HL-60 (cell line): Measurements from ENCODE around the gene PRODH2.

ENCODE experiments used
- DNase-seq, 2 experiments: peaks; one replicate each; pipeline ENCODE4 v3.0.0-alpha.2; 2010 to 2020; ENCODE audit warnings: low read depth in 1 of 2, low spot score in 1 of 2
- H3K27ac ChIP-seq: fragments of 250-450 bp; sonication (Bioruptor Pico); replicated peaks from 2 replicates; pipeline ENCODE4 v1.5.1; 2020; ENCODE audit warnings: mild to moderate bottlenecking, moderate library complexity
- H3K27me3 ChIP-seq: fragments of 250-450 bp; sonication (Bioruptor Pico); 2 replicates; pipeline ENCODE4 v1.5.1; 2021; ENCODE audit warnings: mild to moderate bottlenecking, moderate library complexity; ENCODE audit not compliant: insufficient read depth, poor library complexity, severe bottlenecking
- H3K4me3 ChIP-seq: replicated peaks from 2 replicates; pipeline ENCODE4 v1.5.1; 2011; ENCODE audit warnings: mild to moderate bottlenecking, control low read depth, low read length; ENCODE audit not compliant: insufficient read depth
- CTCF ChIP-seq: IDR thresholded peaks from one replicate; pipeline ENCODE4 v1.5.1; 2011; ENCODE audit warnings: low read length, control low read depth, inconsistent platforms; ENCODE audit not compliant: insufficient read depth
- GABPA ChIP-seq: IDR thresholded peaks from 2 replicates; pipeline ENCODE4 v1.6.1; 2012; ENCODE audit warnings: low read depth
- POLR2AphosphoS5 ChIP-seq: IDR thresholded peaks from 2 replicates; pipeline ENCODE4 v1.6.1; 2012; ENCODE audit warnings: low read depth
- REST ChIP-seq: IDR thresholded peaks from 2 replicates; pipeline ENCODE4 v1.6.1; 2012; ENCODE audit warnings: low read depth; ENCODE audit not compliant: insufficient replicate concordance
- SPI1 ChIP-seq: IDR thresholded peaks from 2 replicates; pipeline ENCODE4 v1.6.1; 2012; ENCODE audit warnings: low read depth, mild to moderate bottlenecking, borderline replicate concordance

Gene PRODH2

GRCh38 chr19:35786299-35787160 is 26.1 kb downstream of the PRODH2 start:
- Histone ChIP-seq H3K4me3 (no peak overlapping the region), H3K27me3 (no peaks in the 10 kb centered on the region), H3K27ac (no peak overlapping the region)
- DNase-seq, result no peak
- TF ChIP-seq GABPA, result no peak
- TF ChIP-seq REST, result no peak
- no peak for TF ChIP-seq POLR2AphosphoS5
- no peak for TF ChIP-seq SPI1
- TF ChIP-seq CTCF, result no peak

GRCh38 chr19:35785339-35785627 is 27.4 kb downstream of the PRODH2 start:
- no peak overlapping the region for H3K27ac ChIP-seq
- no peak for DNase-seq
- no peaks in the 10 kb centered on the region for H3K27me3 ChIP-seq
- H3K4me3 ChIP-seq, result no peak overlapping the region
- no peak for TF ChIP-seq GABPA
- no peak for TF ChIP-seq REST
- TF ChIP-seq CTCF, result no peak
- no peak for TF ChIP-seq SPI1
- no peak for TF ChIP-seq POLR2AphosphoS5

- Histone ChIP-seq H3K27me3 (no peaks in the 10 kb centered on the region), H3K27ac (no peak overlapping the region), H3K4me3 (no peak overlapping the region)
- DNase-seq, result no peak
- no peak for TF ChIP-seq SPI1
- TF ChIP-seq GABPA, result no peak
- TF ChIP-seq REST, result no peak
- no peak for TF ChIP-seq POLR2AphosphoS5
- no peak for TF ChIP-seq CTCF
Measured at GRCh38 chr19:35784503-35785338, 27.9 kb downstream of the PRODH2 start.
